Keratinocyte (primary cell): ENCODE results near the gene PGAP3.
A peak's percentile ranks its signal among the peaks of the same experiment; 100 is the strongest.

Source experiments
- EZH2 ChIP-seq: IDR thresholded peaks from one replicate; pipeline ENCODE4 v1.6.1; 2012; ENCODE audit warnings: inconsistent platforms, mild to moderate bottlenecking, low read length, moderate library complexity
- TF ChIP-seq, protein P1 (sequence below), 3 experiments: IDR thresholded peaks in 1 of 3; conservative IDR thresholded peaks in 1 of 3; optimal IDR thresholded peaks in 1 of 3; 2 replicates in 2 of 3; 3 replicates in 1 of 3; pipeline versions ENCODE3 to v1.5.1; 2011; ENCODE audit warnings: low read length in 3 of 3, mild to moderate bottlenecking in 3 of 3, moderate library complexity in 2 of 3, control low read depth in 1 of 3, inconsistent platforms in 1 of 3; ENCODE audit not compliant: insufficient read depth in 2 of 3; ENCODE audit errors: extremely low read depth in 1 of 3

GRCh38 chr17:39704821-39705551 lies 17.1 kb upstream of the PGAP3 start:
- TF ChIP-seq, protein P1, sequence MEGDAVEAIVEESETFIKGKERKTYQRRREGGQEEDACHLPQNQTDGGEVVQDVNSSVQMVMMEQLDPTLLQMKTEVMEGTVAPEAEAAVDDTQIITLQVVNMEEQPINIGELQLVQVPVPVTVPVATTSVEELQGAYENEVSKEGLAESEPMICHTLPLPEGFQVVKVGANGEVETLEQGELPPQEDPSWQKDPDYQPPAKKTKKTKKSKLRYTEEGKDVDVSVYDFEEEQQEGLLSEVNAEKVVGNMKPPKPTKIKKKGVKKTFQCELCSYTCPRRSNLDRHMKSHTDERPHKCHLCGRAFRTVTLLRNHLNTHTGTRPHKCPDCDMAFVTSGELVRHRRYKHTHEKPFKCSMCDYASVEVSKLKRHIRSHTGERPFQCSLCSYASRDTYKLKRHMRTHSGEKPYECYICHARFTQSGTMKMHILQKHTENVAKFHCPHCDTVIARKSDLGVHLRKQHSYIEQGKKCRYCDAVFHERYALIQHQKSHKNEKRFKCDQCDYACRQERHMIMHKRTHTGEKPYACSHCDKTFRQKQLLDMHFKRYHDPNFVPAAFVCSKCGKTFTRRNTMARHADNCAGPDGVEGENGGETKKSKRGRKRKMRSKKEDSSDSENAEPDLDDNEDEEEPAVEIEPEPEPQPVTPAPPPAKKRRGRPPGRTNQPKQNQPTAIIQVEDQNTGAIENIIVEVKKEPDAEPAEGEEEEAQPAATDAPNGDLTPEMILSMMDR (optimal IDR thresholded peaks at IDR 0.05 in 1 of 3, IDR thresholded peaks at IDR 0.05 in 1 of 3, conservative IDR thresholded peaks at IDR 0.05 in 1 of 3; ENCODE audit: extremely low read depth in 1 of 3, insufficient read depth in 2 of 3, low read length in 3 of 3): peak; percentile 43 to 77 (median 62)
- TF ChIP-seq EZH2: no peak
